Gastroesophageal sphincter (tissue), 3 donors: ENCODE measurements around the gene IGIP.

ENCODE experiments used
- CTCF ChIP-seq, 4 experiments: fragments of 200-600 bp in 2 of 4; fragments of 450-650 bp in 2 of 4; sonication (generic) in 1 of 4; IDR thresholded peaks; one replicate each; pipeline ENCODE4 v1.5.1; 2017 to 2019; ENCODE audit warnings: antibody characterized with exemption in 4 of 4, mild to moderate bottlenecking in 2 of 4, moderate library complexity in 2 of 4
- POLR2AphosphoS5 ChIP-seq: sonication (generic); formaldehyde crosslinking; IDR thresholded peaks from one replicate; pipeline ENCODE4 v1.6.1; 2017; ENCODE audit warnings: antibody characterized with exemption

- TF ChIP-seq POLR2AphosphoS5 = peak; percentile 85
- TF ChIP-seq CTCF (IDR thresholded peaks at IDR 0.05) = peak in 3 of 4 experiments; percentile 31 to 39 (median 38)
Measured at GRCh38 chr5:140107312-140108092, 18.2 kb upstream of the IGIP start.
